Duodenal mucosa (tissue), 2 donors: ENCODE results near the gene STX17.
A peak's percentile ranks its signal among the peaks of the same experiment; 100 is the strongest.

Experiments used
- H3K27ac ChIP-seq: one replicate; pipeline ENCODE4 v1.7.0; 2013; ENCODE audit warnings: low read depth, low read length
- H3K27me3 ChIP-seq, 2 donors: one replicate each; pipeline ENCODE4 v1.7.0; 2013; ENCODE audit warnings: low read length in 2 of 2, control low read depth in 1 of 2; ENCODE audit not compliant: insufficient read depth in 2 of 2, control insufficient read depth in 1 of 2
- H3K36me3 ChIP-seq, 2 donors: one replicate each; pipeline ENCODE4 v1.7.0; 2013; ENCODE audit warnings: low read length in 2 of 2, control low read depth in 1 of 2; ENCODE audit not compliant: insufficient read depth in 2 of 2, control insufficient read depth in 1 of 2
- H3K4me1 ChIP-seq, 2 donors: one replicate each; pipeline ENCODE4 v1.7.0; 2013; ENCODE audit warnings: low read length in 2 of 2, control low read depth in 1 of 2; ENCODE audit not compliant: insufficient read depth in 2 of 2, control insufficient read depth in 1 of 2
- H3K4me3 ChIP-seq, 2 donors: one replicate each; pipeline ENCODE4 v1.7.0; 2013; ENCODE audit warnings: low read length in 2 of 2, low read depth in 1 of 2
- H3K9ac ChIP-seq, 2 donors: one replicate each; pipeline ENCODE4 v1.7.0; 2013; ENCODE audit warnings: low read length in 2 of 2, low read depth in 1 of 2
- H3K9me3 ChIP-seq, 2 donors: one replicate each; pipeline ENCODE4 v1.7.0; 2013; ENCODE audit warnings: low read length in 2 of 2, control low read depth in 1 of 2; ENCODE audit not compliant: control insufficient read depth in 1 of 2

Gene STX17

DNA sequence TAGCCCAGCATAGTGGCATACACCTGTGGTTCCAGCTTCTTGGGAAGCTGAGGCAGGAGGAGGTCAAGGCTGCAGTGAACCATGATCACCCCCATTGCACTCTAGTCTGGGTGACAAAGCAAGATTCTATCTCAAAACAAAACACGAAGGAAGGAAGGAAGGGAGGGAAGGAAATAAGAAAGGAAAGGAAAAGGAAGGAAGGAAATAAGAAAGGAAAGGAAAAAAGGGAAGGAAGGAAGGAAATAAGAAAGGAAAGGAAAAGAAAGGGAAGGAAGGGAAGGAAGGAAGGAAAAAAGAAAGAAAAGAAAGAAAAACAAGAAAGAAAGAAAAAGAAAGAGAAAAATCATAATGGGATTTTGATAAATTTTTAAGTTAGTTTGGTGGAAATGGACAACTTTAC is 3.1 kb upstream of the STX17 start:
- Histone ChIP-seq H3K4me3 (no peak overlapping the region), H3K9me3 (no peaks in the 10 kb centered on the region), H3K36me3 (no peaks in the 10 kb centered on the region), H3K27me3 (no peaks in the 10 kb centered on the region), H3K4me1 (peaks cover 10 to 13% of the 10 kb centered on the region in 2 donors), H3K27ac (no peak overlapping the region), H3K9ac (no peak overlapping the region)

DNA sequence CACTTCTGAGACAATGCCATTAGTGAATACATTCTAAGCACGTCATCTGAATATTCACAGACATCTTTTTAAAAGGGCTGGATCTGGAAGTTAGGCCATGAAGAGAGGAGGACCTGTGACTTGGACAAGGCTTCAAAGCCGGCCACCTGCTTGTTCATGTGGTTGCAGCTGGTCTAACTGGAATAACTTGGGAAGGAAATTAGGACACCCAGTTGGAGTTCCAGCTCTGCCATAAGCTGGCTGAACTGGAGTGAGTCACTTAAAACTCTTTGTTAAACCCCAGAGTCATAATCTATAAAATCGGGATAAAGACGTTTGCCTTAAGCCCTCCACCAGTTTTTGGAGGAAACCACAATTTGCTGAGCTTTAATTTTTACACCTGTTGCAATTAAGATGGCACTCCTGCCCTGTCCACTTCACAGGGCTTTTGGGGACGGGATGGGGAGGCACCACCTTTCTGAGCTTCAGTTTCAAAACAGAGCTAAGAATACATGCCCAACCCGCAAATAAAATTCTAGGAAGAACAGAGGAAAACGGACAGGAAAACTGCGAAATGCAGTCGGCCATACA is 536 bp upstream of the STX17 start:
- Histone ChIP-seq H3K9ac (peak overlapping the region; percentile 81 to 87), H3K9me3 (no peaks in the 10 kb centered on the region), H3K36me3 (no peaks in the 10 kb centered on the region), H3K27ac (no peak overlapping the region), H3K4me3 (peak overlapping the region; percentile 95 to 98), H3K27me3 (no peaks in the 10 kb centered on the region), H3K4me1 (peaks cover 10 to 19% of the 10 kb centered on the region in 2 donors)

DNA sequence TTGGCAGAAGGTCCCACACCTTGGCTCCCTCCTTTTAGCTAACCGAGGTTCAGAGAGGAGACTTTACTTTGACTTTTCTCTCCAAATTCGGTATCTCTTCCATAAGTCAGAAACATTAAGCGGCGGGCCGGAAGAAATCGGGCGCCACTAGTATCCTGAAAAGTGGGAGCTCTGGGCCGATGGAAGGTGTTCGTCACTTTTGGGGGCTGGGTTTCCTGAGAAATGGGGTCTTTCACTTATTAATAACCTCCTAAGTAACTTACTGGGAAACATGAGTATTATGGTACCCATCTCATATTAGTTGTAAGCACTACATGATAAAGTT is 716 bp downstream of the STX17 start:
- Histone ChIP-seq H3K36me3 (no peaks in the 10 kb centered on the region), H3K27ac (peak overlapping the region; percentile 90), H3K4me3 (peak overlapping the region; percentile 95 to 98), H3K9me3 (no peaks in the 10 kb centered on the region), H3K9ac (peak overlapping the region; percentile 87 to 94), H3K27me3 (no peaks in the 10 kb centered on the region), H3K4me1 (peaks cover 10 to 19% of the 10 kb centered on the region in 2 donors)

DNA sequence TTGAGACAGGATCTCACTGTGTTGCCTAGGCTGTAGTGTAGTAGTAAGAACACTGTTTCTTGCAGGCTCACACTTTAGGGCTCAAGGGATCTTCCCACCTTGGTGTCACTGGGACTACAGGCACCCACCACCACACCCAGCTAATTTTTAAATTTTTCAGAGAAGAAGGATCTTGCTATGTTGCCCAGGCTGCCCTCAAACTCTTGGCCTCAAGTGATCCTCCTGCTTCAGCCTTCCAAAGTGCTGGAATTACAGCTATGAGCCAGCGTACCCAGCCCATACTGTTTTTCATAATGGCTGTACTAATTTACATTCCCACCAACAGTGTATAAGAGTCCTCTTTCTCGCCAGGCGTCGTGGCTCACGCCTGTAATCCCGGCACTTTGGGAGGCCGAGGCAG is 5.1 kb downstream of the STX17 start:
- no peak overlapping the region for H3K4me3 ChIP-seq
- H3K4me1 ChIP-seq, result peaks cover 7 to 13% of the 10 kb centered on the region in 2 donors
- H3K9ac ChIP-seq, result no peak overlapping the region
- peaks cover 5 to 6% of the 10 kb centered on the region in 2 donors for H3K36me3 ChIP-seq
- H3K9me3 ChIP-seq, result no peaks in the 10 kb centered on the region
- no peaks in the 10 kb centered on the region for H3K27me3 ChIP-seq
- H3K27ac ChIP-seq, result no peak overlapping the region

DNA sequence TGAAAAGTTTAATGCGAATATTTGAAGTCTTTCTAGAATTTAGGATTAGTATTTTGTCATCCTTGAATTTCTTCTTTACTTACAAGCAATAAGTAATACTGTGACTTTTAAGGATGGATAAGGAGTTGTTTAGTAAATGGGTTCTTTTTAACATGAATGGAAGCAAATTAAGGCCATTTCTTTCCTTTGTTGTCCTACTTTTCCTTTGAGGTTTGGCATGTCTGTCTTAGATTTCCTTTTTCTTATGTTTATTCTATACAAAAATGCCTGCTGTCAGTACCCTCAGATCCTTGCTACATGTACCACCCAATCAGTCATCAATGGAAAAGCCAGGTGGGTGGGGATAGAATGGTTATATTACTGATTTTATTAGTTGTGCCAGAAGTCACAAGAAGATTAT is 10.2 kb downstream of the STX17 start:
- H3K4me3 ChIP-seq, result no peak overlapping the region
- H3K9ac ChIP-seq, result no peak overlapping the region

DNA sequence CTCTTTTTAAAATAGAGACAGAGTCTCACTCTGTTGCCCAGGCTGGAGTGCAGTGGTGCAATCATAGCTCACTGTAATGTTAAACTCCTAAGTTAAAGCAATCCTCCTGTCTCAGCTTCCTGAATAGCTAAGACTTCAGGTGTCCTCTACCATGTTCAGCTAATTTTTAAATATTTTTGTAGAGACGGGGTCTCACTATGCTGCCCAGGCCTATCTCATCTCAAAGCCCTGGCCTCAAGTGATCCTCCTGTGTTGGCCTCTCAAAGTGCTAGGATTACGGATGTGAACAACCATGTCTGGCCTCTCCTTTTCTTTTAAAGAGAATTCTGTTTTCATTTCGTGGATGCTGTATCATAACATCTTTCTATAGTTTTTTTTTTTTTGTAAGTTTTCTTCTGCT is 11.7 kb downstream of the STX17 start:
- peaks cover 18 to 51% of the 10 kb centered on the region in 2 donors for H3K36me3 ChIP-seq
- no peaks in the 10 kb centered on the region for H3K4me1 ChIP-seq
- no peaks in the 10 kb centered on the region for H3K27me3 ChIP-seq
- no peaks in the 10 kb centered on the region for H3K9me3 ChIP-seq
- H3K9ac ChIP-seq, result no peak overlapping the region
- no peak overlapping the region for H3K4me3 ChIP-seq
- H3K27ac ChIP-seq, result no peak overlapping the region

More for the DNA sequence above, 10.2 kb downstream of the STX17 start:
- Histone ChIP-seq H3K27me3 (no peaks in the 10 kb centered on the region), H3K9me3 (no peaks in the 10 kb centered on the region), H3K4me1 (no peaks in the 10 kb centered on the region), H3K36me3 (peaks cover 5 to 40% of the 10 kb centered on the region in 2 donors), H3K27ac (no peak overlapping the region)

DNA sequence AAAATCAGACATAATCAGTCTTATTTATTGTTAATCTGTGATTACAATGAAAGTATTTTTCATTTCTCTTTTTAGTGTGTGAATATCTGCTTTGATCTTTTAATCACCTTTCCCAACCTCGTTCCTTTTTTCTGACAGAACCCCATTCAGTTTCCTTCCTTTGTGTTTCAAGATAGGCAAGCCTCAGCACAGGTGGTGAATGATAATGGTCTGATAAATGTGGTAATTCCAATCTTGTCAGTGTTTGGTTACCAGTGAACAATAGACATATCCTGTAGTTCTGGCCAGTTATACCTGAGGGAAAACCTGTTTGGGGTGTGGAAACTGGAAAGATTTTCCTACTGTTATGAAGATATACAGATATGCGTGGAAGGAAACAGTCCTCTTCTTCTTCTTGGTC is 13.5 kb downstream of the STX17 start:
- H3K36me3 ChIP-seq, result peaks cover 24 to 64% of the 10 kb centered on the region in 2 donors
- no peaks in the 10 kb centered on the region for H3K4me1 ChIP-seq
- no peaks in the 10 kb centered on the region for H3K9me3 ChIP-seq
- no peaks in the 10 kb centered on the region for H3K27me3 ChIP-seq
- no peak overlapping the region for H3K4me3 ChIP-seq
- H3K9ac ChIP-seq, result no peak overlapping the region
- H3K27ac ChIP-seq, result no peak overlapping the region

DNA sequence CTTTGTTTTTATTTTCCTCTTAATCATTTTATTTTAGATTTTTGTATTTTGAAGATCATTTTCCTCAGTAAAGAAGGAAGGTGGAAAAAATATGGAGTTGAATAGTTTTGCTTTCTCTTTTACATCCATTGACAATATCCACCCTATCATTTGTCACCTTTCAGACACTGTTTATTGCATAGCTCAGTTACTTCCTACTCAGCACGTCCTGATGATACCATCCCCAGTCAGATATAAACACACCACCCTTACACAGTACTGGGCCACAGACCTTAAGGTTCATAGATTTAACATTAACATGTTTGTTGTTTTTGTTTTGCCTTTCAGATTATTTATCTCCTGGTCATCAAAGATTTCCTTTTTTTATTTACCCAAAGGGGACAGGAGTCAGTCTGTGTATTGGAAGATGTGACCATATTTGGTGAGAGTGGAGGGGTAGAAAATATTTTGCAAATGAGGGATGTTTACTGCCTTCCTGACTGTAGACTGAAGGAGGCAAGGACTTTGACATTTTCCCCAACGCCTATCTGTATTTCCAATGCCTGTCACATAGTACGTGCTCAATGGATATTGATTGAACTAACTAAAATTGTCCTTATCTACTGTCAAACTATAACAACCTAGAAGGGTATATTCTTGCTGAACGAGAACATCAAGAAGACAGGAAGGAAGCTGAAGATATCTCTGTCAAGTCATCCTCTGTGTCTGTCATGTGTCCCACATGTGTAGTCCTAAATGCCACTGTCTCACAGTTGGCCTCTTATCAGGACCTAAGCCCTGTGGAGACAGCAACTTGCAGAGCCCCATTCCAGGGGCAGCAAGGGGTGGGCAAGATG is 15.6 kb downstream of the STX17 start:
- Histone ChIP-seq H3K36me3 (peaks cover 19 to 57% of the 10 kb centered on the region in 2 donors), H3K4me3 (no peak overlapping the region), H3K27ac (no peak overlapping the region), H3K27me3 (no peaks in the 10 kb centered on the region), H3K9ac (no peak overlapping the region), H3K4me1 (no peaks in the 10 kb centered on the region), H3K9me3 (peaks cover 0 to 2% of the 10 kb centered on the region in 2 donors)

DNA sequence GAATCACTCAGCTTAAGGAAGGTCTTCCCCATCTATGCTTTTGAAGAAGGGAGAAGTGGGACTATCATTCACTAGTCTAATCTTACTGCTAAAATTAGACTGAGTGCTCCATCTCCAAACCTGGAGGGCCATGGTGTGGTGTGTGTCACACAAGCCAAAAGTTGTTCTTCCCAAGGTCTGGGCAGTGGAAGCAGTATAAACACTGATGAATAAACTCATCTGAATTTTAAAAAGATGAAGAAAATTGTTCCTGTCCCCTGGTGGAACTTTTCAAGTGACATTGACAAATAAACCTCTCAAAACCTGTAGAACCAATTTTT is 16.2 kb downstream of the STX17 start:
- Histone ChIP-seq H3K9ac (no peak overlapping the region), H3K36me3 (peaks cover 19 to 52% of the 10 kb centered on the region in 2 donors), H3K27ac (no peak overlapping the region), H3K27me3 (no peaks in the 10 kb centered on the region), H3K4me1 (no peaks in the 10 kb centered on the region), H3K9me3 (peaks cover 0 to 2% of the 10 kb centered on the region in 2 donors), H3K4me3 (no peak overlapping the region)

DNA sequence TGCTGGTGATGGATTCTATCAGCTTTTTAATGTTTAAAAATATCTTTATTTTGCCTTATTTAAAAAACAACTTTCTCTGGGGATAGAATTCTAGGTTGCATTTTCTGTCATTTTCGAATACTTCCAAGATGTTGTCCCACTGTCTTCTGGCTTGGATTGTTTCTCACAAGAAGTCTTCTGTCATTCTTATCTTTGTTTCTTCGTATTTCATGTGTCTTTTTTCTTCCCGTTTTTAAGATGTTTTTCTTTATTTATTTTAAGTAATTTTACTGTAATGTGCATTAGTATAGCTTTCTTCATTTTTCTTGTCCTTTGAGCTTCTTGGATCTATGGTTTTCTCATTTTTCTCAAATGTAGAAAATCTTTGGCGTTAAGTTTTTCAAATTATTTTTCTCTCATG is 19.1 kb downstream of the STX17 start:
- H3K4me3 ChIP-seq, result no peak overlapping the region
- H3K27ac ChIP-seq, result no peak overlapping the region
- H3K9me3 ChIP-seq, result peaks cover 0 to 2% of the 10 kb centered on the region in 2 donors
- peaks cover 19 to 27% of the 10 kb centered on the region in 2 donors for H3K36me3 ChIP-seq
- H3K4me1 ChIP-seq, result no peaks in the 10 kb centered on the region
- H3K27me3 ChIP-seq, result no peaks in the 10 kb centered on the region
- no peak overlapping the region for H3K9ac ChIP-seq
